Neuronal stem cell (in vitro differentiated cells): Measurements from ENCODE around the gene TMEM79.

Experiments used
- DNase-seq: peaks from one replicate; pipeline ENCODE4 v3.0.0-alpha.2; 2013; ENCODE audit warnings: low spot score
- H2AFZ ChIP-seq: one replicate; pipeline ENCODE4 v1.6.1; 2013; ENCODE audit warnings: mild to moderate bottlenecking, low read length, inconsistent platforms
- H2AK5ac ChIP-seq: 2 replicates; pipeline ENCODE4 v1.6.1; 2013; ENCODE audit warnings: low read depth, mild to moderate bottlenecking, inconsistent platforms, low read length, moderate library complexity, mixed read lengths
- H2BK120ac ChIP-seq: 2 replicates; pipeline ENCODE4 v1.6.1; 2013; ENCODE audit warnings: low read depth, mild to moderate bottlenecking, inconsistent platforms, low read length, moderate library complexity, mixed read lengths
- H2BK12ac ChIP-seq: one replicate; pipeline ENCODE4 v1.6.1; 2013; ENCODE audit warnings: low read length, inconsistent platforms
- H2BK15ac ChIP-seq: 2 replicates; pipeline ENCODE4 v1.6.1; 2013; ENCODE audit warnings: mild to moderate bottlenecking, low read length, inconsistent platforms, mixed read lengths
- H2BK5ac ChIP-seq: one replicate; pipeline ENCODE4 v1.6.1; 2013; ENCODE audit warnings: inconsistent platforms, mild to moderate bottlenecking, low read length, moderate library complexity
- H3K14ac ChIP-seq: one replicate; pipeline ENCODE4 v1.6.1; 2013; ENCODE audit warnings: low read length, inconsistent platforms
- H3K18ac ChIP-seq: 2 replicates; pipeline ENCODE4 v1.6.1; 2013; ENCODE audit warnings: low read length, inconsistent platforms
- H3K23ac ChIP-seq: 2 replicates; pipeline ENCODE4 v1.6.1; 2013; ENCODE audit warnings: low read depth, mild to moderate bottlenecking, mixed read lengths, low read length, inconsistent platforms; ENCODE audit not compliant: poor library complexity
- H3K27ac ChIP-seq: replicated peaks from 3 replicates; pipeline ENCODE4 v1.5.1; 2013; ENCODE audit warnings: low read length, inconsistent platforms
- H3K27me3 ChIP-seq, 3 experiments: 2 replicates each; pipeline ENCODE4 v1.6.1; 2013; ENCODE audit warnings: low read length in 3 of 3, mild to moderate bottlenecking in 2 of 3, inconsistent platforms in 1 of 3, low read depth in 1 of 3, mixed read lengths in 1 of 3, moderate library complexity in 1 of 3; ENCODE audit not compliant: control insufficient read depth in 3 of 3, insufficient read depth in 3 of 3
- H3K36me3 ChIP-seq, 2 donors: replicated peaks in 1 of 2; 2 replicates each; pipeline ENCODE4 v1.6.1; 2013; ENCODE audit warnings: low read length in 2 of 2; ENCODE audit not compliant: control insufficient read depth in 2 of 2, insufficient read depth in 2 of 2
- H3K4ac ChIP-seq: 2 replicates; pipeline ENCODE4 v1.6.1; 2013; ENCODE audit warnings: inconsistent platforms, mild to moderate bottlenecking, low read length, moderate library complexity
- H3K4me1 ChIP-seq, 2 donors: 1 replicate in 1 of 2; 2 replicates in 1 of 2; pipeline ENCODE4 v1.6.1; 2013; ENCODE audit warnings: low read length in 2 of 2, low read depth in 1 of 2; ENCODE audit not compliant: control insufficient read depth in 2 of 2, insufficient read depth in 1 of 2
- H3K4me2 ChIP-seq: one replicate; pipeline ENCODE4 v1.6.1; 2013; ENCODE audit warnings: mild to moderate bottlenecking, low read length, inconsistent platforms; ENCODE audit not compliant: insufficient read depth, poor library complexity, severe bottlenecking
- H3K4me3 ChIP-seq, 2 donors: 2 replicates each; pipeline ENCODE4 v1.5.1; 2013; ENCODE audit warnings: low read length in 2 of 2, mild to moderate bottlenecking in 2 of 2, inconsistent platforms in 1 of 2, moderate library complexity in 1 of 2
- H3K79me1 ChIP-seq: one replicate; pipeline ENCODE4 v1.6.1; 2013; ENCODE audit warnings: low read depth, mild to moderate bottlenecking, inconsistent platforms, low read length, moderate library complexity
- H3K9ac ChIP-seq: one replicate; pipeline ENCODE4 v1.6.1; 2013; ENCODE audit warnings: mild to moderate bottlenecking, low read depth, low read length, inconsistent platforms; ENCODE audit not compliant: poor library complexity
- H3K9me3 ChIP-seq, 2 donors: replicated peaks in 1 of 2; 2 replicates each; pipeline versions ENCODE3 to v1.6.1; 2013; ENCODE audit warnings: low read length in 2 of 2, mild to moderate bottlenecking in 2 of 2, inconsistent platforms in 1 of 2, low read depth in 1 of 2, mixed read lengths in 1 of 2, moderate library complexity in 1 of 2; ENCODE audit not compliant: control insufficient read depth in 2 of 2, insufficient read depth in 1 of 2
- H4K8ac ChIP-seq: one replicate; pipeline ENCODE4 v1.6.1; 2013; ENCODE audit warnings: low read depth, mild to moderate bottlenecking, inconsistent platforms, low read length, moderate library complexity
- H4K91ac ChIP-seq: one replicate; pipeline ENCODE4 v1.6.1; 2013; ENCODE audit warnings: low read length, low read depth, mild to moderate bottlenecking, inconsistent platforms; ENCODE audit not compliant: poor library complexity
- WGBS, 2 donors: extraction: QIAGEN DNeasy Blood & Tissue Kit; methylation state at CpG; one replicate each; pipeline ENCODE4 v1.1.7; 2013; ENCODE audit warnings: missing lambda C conversion rate in 2 of 2, mixed read lengths in 1 of 2; ENCODE audit not compliant: insufficient read length in 2 of 2, insufficient replicate concordance in 1 of 2; ENCODE audit errors: extremely low coverage in 2 of 2; 5-methylcytosine and 5-hydroxymethylcytosine counted together

Gene TMEM79

GRCh38 chr1:156308078-156308477 is 24.0 kb downstream of the TMEM79 start:
- no peak overlapping the region for H3K4me3 ChIP-seq
- no peak overlapping the region for H2BK12ac ChIP-seq
- no peak overlapping the region for H3K4me2 ChIP-seq
- H2BK15ac ChIP-seq = no peak overlapping the region
- H3K14ac ChIP-seq = no peak overlapping the region
- no peak overlapping the region for H3K4ac ChIP-seq
- no peak overlapping the region for H2BK120ac ChIP-seq
- H3K9ac ChIP-seq = no peak overlapping the region
- no peak overlapping the region for H2BK5ac ChIP-seq
- H3K27me3 ChIP-seq = no peaks in the 10 kb centered on the region
- H3K4me1 ChIP-seq = no peaks in the 10 kb centered on the region
- no peaks in the 10 kb centered on the region for H3K79me1 ChIP-seq
- no peak overlapping the region for H4K8ac ChIP-seq
- no peak overlapping the region for H3K27ac ChIP-seq
- no peak overlapping the region for H3K23ac ChIP-seq
- no peak overlapping the region for H2AK5ac ChIP-seq
- no peak for DNase-seq
- no peak overlapping the region for H2AFZ ChIP-seq
- H3K9me3 ChIP-seq = no peaks in the 10 kb centered on the region
- H3K18ac ChIP-seq = no peak overlapping the region
- peaks cover 31 to 84% of the 10 kb centered on the region in 2 donors for H3K36me3 ChIP-seq
- H4K91ac ChIP-seq = no peak overlapping the region

- Histone ChIP-seq H3K27me3 (no peaks in the 10 kb centered on the region), H3K9ac (no peak overlapping the region), H3K23ac (no peak overlapping the region), H2AFZ (no peak overlapping the region), H3K27ac (no peak overlapping the region), H3K4me2 (no peak overlapping the region), H4K91ac (no peak overlapping the region), H2BK5ac (no peak overlapping the region), H3K9me3 (no peaks in the 10 kb centered on the region), H4K8ac (no peak overlapping the region), H2BK12ac (no peak overlapping the region), H2AK5ac (no peak overlapping the region), H3K4me1 (no peaks in the 10 kb centered on the region), H2BK15ac (no peak overlapping the region), H3K14ac (no peak overlapping the region), H3K18ac (no peak overlapping the region), H3K36me3 (peaks cover 41 to 93% of the 10 kb centered on the region in 2 donors), H3K79me1 (no peaks in the 10 kb centered on the region), H3K4ac (no peak overlapping the region), H3K4me3 (no peak overlapping the region), H2BK120ac (no peak overlapping the region)
- no peak for DNase-seq
- no CpG with 5 or more reads among the region's 6 CpGs for WGBS, 2 donors
Observed at GRCh38 chr1:156310962-156311361, 26.8 kb downstream of the TMEM79 start.

GRCh38 chr1:156316909-156317308 is 32.8 kb downstream of the TMEM79 start:
- Histone ChIP-seq H3K27me3 (no peaks in the 10 kb centered on the region), H3K4ac (no peak overlapping the region), H3K9me3 (no peaks in the 10 kb centered on the region), H3K27ac (no peak overlapping the region), H3K4me3 (no peak overlapping the region), H2BK12ac (no peak overlapping the region), H2BK15ac (no peak overlapping the region), H3K9ac (no peak overlapping the region), H3K23ac (no peak overlapping the region), H3K36me3 (peaks cover 48 to 96% of the 10 kb centered on the region in 2 donors), H3K4me1 (no peaks in the 10 kb centered on the region), H3K14ac (no peak overlapping the region), H3K4me2 (no peak overlapping the region), H2AFZ (no peak overlapping the region), H4K91ac (no peak overlapping the region), H2BK120ac (no peak overlapping the region), H2BK5ac (no peak overlapping the region), H3K18ac (no peak overlapping the region), H4K8ac (no peak overlapping the region), H3K79me1 (no peaks in the 10 kb centered on the region), H2AK5ac (no peak overlapping the region)
- DNase-seq = no peak
- WGBS, 2 donors = no CpG with 5 or more reads among the region's 7 CpGs

GRCh38 chr1:156319664-156320063 is 35.5 kb downstream of the TMEM79 start:
- H2AK5ac ChIP-seq = no peak overlapping the region
- H3K36me3 ChIP-seq = peaks cover 50 to 91% of the 10 kb centered on the region in 2 donors
- H3K27ac ChIP-seq = no peak overlapping the region

More at GRCh38 chr1:156319664-156320063, 35.5 kb downstream of the TMEM79 start:
- Histone ChIP-seq H2AFZ (no peak overlapping the region), H2BK120ac (no peak overlapping the region), H3K14ac (no peak overlapping the region), H3K4me3 (no peak overlapping the region), H3K18ac (no peak overlapping the region), H3K79me1 (no peaks in the 10 kb centered on the region), H3K4ac (no peak overlapping the region), H3K9ac (no peak overlapping the region), H3K9me3 (no peaks in the 10 kb centered on the region), H3K4me2 (no peak overlapping the region), H2BK12ac (no peak overlapping the region), H3K4me1 (no peaks in the 10 kb centered on the region), H4K91ac (no peak overlapping the region), H3K23ac (no peak overlapping the region), H2BK5ac (no peak overlapping the region), H2BK15ac (no peak overlapping the region), H3K27me3 (no peaks in the 10 kb centered on the region), H4K8ac (no peak overlapping the region)
- DNase-seq = no peak
- WGBS, 2 donors = no CpG with 5 or more reads among the region's 1 CpG
